HG03432 (cell line): ENCODE results near the gene PDE1C.

Source experiments
- ATAC-seq: cut with Tn5 transposase; IDR thresholded peaks from one replicate; pipeline ENCODE4 v1.9.1; 2021; ENCODE audit warnings: mild to moderate bottlenecking, moderate library complexity; ENCODE audit not compliant: unreplicated experiment

The PDE1C gene

GRCh38 chr7:31906479-31907171 is 163.6 kb downstream of the PDE1C start:
- ATAC-seq = no peak

GRCh38 chr7:31903962-31904361 is 166.2 kb downstream of the PDE1C start:
- no peak for ATAC-seq

GRCh38 chr7:31899356-31899927 is 170.8 kb downstream of the PDE1C start:
- ATAC-seq = no peak

GRCh38 chr7:31896925-31897324 is 173.3 kb downstream of the PDE1C start:
- no peak for ATAC-seq

GRCh38 chr7:31894308-31894707 is 175.9 kb downstream of the PDE1C start:
- no peak for ATAC-seq

- ATAC-seq = peak; percentile 23
Observed at GRCh38 chr7:31893365-31893764, 176.8 kb downstream of the PDE1C start.

- peak; percentile 92 for ATAC-seq
Observed at GRCh38 chr7:31892099-31892829, 177.9 kb downstream of the PDE1C start.

- ATAC-seq = no peak
Observed at GRCh38 chr7:31890766-31891165, 179.4 kb downstream of the PDE1C start.

- no peak for ATAC-seq
Observed at GRCh38 chr7:31890198-31890597, 180.0 kb downstream of the PDE1C start.

GRCh38 chr7:31887006-31887405 is 183.2 kb downstream of the PDE1C start:
- ATAC-seq = no peak

GRCh38 chr7:31885171-31885570 is 185.0 kb downstream of the PDE1C start:
- no peak for ATAC-seq

GRCh38 chr7:31883761-31884164 is 186.4 kb downstream of the PDE1C start:
- peak; percentile 91 for ATAC-seq

- ATAC-seq = no peak
Observed at GRCh38 chr7:31882187-31882586, 188.0 kb downstream of the PDE1C start.

GRCh38 chr7:31878875-31879274 is 191.3 kb downstream of the PDE1C start:
- ATAC-seq = no peak

GRCh38 chr7:31875424-31875823 is 194.8 kb downstream of the PDE1C start:
- no peak for ATAC-seq

GRCh38 chr7:31874631-31875386 is 195.4 kb downstream of the PDE1C start:
- no peak for ATAC-seq

GRCh38 chr7:31873816-31874597 is 196.2 kb downstream of the PDE1C start:
- ATAC-seq = peak; percentile 95

- ATAC-seq = no peak
Observed at GRCh38 chr7:31872545-31873370, 197.4 kb downstream of the PDE1C start.

- no peak for ATAC-seq
Observed at GRCh38 chr7:31864646-31865045, 205.6 kb downstream of the PDE1C start.

GRCh38 chr7:31860925-31861324 is 209.3 kb downstream of the PDE1C start:
- ATAC-seq = no peak
